ENCODE data around the gene PKM. TPM values are rescaled to one million over a fixed set of nuclear protein-coding genes. Genes with fewer than 3 reads are reported as not detected.

PKM gene
- polyA plus RNA-seq, 1 experiment, result 2,533 TPM

- no peak for TF ChIP-seq CTCF (IDR thresholded peaks at IDR 0.05; ENCODE audit: insufficient read depth, low read depth, low read length)
- Histone ChIP-seq H3K27me3 (ENCODE audit: control insufficient read depth, insufficient read depth, low read length) (peaks cover 10% of the 10 kb centered on the region), H3K36me3 (ENCODE audit: control insufficient read depth, insufficient read depth, low read length) (no peaks in the 10 kb centered on the region), H3K4me3 (ENCODE audit: low read depth, low read length) (no peak overlapping the region)
- ChIA-PET CTCF (interaction anchor here (2.5 kb wide), 1 partner anchor 20 kb away, joined by 9 read pairs; no protein-coding TSS in a partner anchor), POLR2A (interaction anchor here (0.7 kb wide), 1 partner anchor 20 kb away, joined by 8 read pairs; no protein-coding TSS in a partner anchor)
- no peak for DNase-seq (ENCODE audit: low read depth)
Observed at GRCh38 chr15:72176159-72176558, 54.8 kb downstream of the PKM start.

GRCh38 chr15:72175186-72176044 lies 55.6 kb downstream of the PKM start:
- no peak for TF ChIP-seq CTCF (IDR thresholded peaks at IDR 0.05; ENCODE audit: insufficient read depth, low read depth, low read length)
- no peak overlapping the region for H3K4me3 ChIP-seq (ENCODE audit: low read depth, low read length)
- peaks cover 11% of the 10 kb centered on the region for H3K27me3 ChIP-seq (ENCODE audit: control insufficient read depth, insufficient read depth, low read length)
- H3K36me3 ChIP-seq (ENCODE audit: control insufficient read depth, insufficient read depth, low read length), result no peaks in the 10 kb centered on the region
- POLR2A ChIA-PET, result no interaction called here
- DNase-seq (ENCODE audit: low read depth), result no peak
- CTCF ChIA-PET, result interaction anchor here (0.9 to 2.5 kb wide), 2 partner anchors 19 to 51 kb away, joined by 4 to 9 read pairs; no protein-coding TSS in a partner anchor

- ChIA-PET POLR2A (no interaction called here), CTCF (interaction anchor here (0.9 to 2.5 kb wide), 2 partner anchors 18 to 52 kb away, joined by 4 to 9 read pairs; no protein-coding TSS in a partner anchor)
- no peak for DNase-seq (ENCODE audit: low read depth)
- Histone ChIP-seq H3K27me3 (ENCODE audit: control insufficient read depth, insufficient read depth, low read length) (peaks cover 11% of the 10 kb centered on the region), H3K36me3 (ENCODE audit: control insufficient read depth, insufficient read depth, low read length) (no peaks in the 10 kb centered on the region), H3K4me3 (ENCODE audit: low read depth, low read length) (no peak overlapping the region)
- no peak for TF ChIP-seq CTCF (IDR thresholded peaks at IDR 0.05; ENCODE audit: insufficient read depth, low read depth, low read length)
Observed at GRCh38 chr15:72174551-72175165, 56.3 kb downstream of the PKM start.

- POLR2A ChIA-PET, result no interaction called here
- Histone ChIP-seq H3K4me3 (ENCODE audit: low read depth, low read length) (no peak overlapping the region), H3K27me3 (ENCODE audit: control insufficient read depth, insufficient read depth, low read length) (peaks cover 11% of the 10 kb centered on the region), H3K36me3 (ENCODE audit: control insufficient read depth, insufficient read depth, low read length) (no peaks in the 10 kb centered on the region)
- no peak for DNase-seq (ENCODE audit: low read depth)
- no peak for TF ChIP-seq CTCF (IDR thresholded peaks at IDR 0.05; ENCODE audit: insufficient read depth, low read depth, low read length)
- CTCF ChIA-PET, result no interaction called here
Observed at GRCh38 chr15:72173864-72174550, 57.0 kb downstream of the PKM start.

- TF ChIP-seq CTCF (IDR thresholded peaks at IDR 0.05; ENCODE audit: insufficient read depth, low read depth, low read length), result no peak
- no peak for DNase-seq (ENCODE audit: low read depth)
- Histone ChIP-seq H3K27me3 (ENCODE audit: control insufficient read depth, insufficient read depth, low read length) (peaks cover 11% of the 10 kb centered on the region), H3K4me3 (ENCODE audit: low read depth, low read length) (no peak overlapping the region), H3K36me3 (ENCODE audit: control insufficient read depth, insufficient read depth, low read length) (no peaks in the 10 kb centered on the region)
- POLR2A ChIA-PET, result no interaction called here
- CTCF ChIA-PET, result interaction anchor here (0.8 to 0.9 kb wide), 2 partner anchors 9 to 10 kb away, joined by 3 read pairs; no protein-coding TSS in a partner anchor
Observed at GRCh38 chr15:72173401-72173800, 57.6 kb downstream of the PKM start.

All from BJ (cell line).